SK-N-SH (cell line): ENCODE results near the gene CCL22.

Experiments used
- CHD2 ChIP-seq: fragments of 150-350 bp; IDR thresholded peaks from 2 replicates; pipeline ENCODE4 v1.6.1; 2018; ENCODE audit warnings: low read length; ENCODE audit not compliant: partially characterized antibody
- EP300 ChIP-seq, 2 experiments: IDR thresholded peaks; 2 replicates each; pipeline versions ENCODE4 v1.4.0 to v1.6.1; 2012; ENCODE audit warnings: borderline replicate concordance in 1 of 2, low read depth in 1 of 2, low read length in 1 of 2
- EZH2phosphoT487 ChIP-seq: fragments of 200-600 bp; sonication (generic); IDR thresholded peaks from 2 replicates; pipeline ENCODE4 v1.6.1; 2017; ENCODE audit warnings: low read depth, mixed run types, mild to moderate bottlenecking, antibody characterized with exemption, moderate library complexity, borderline replicate concordance
- FOXM1 ChIP-seq: IDR thresholded peaks from 2 replicates; pipeline ENCODE4 v1.4.0; 2012; ENCODE audit warnings: low read depth, mild to moderate bottlenecking
- GABPA ChIP-seq: IDR thresholded peaks from 2 replicates; pipeline ENCODE4 v1.4.0; 2012; ENCODE audit warnings: low read depth, mild to moderate bottlenecking
- JUND ChIP-seq: IDR thresholded peaks from 2 replicates; pipeline ENCODE4 v1.4.0; 2012
- POLR2AphosphoS5 ChIP-seq: IDR thresholded peaks from 2 replicates; pipeline ENCODE4 v1.6.1; 2012; ENCODE audit warnings: low read depth, low read length
- RAD21 ChIP-seq: IDR thresholded peaks from 2 replicates; pipeline ENCODE4 v1.6.1; 2012; ENCODE audit warnings: mild to moderate bottlenecking, low read length
- RFX5 ChIP-seq: IDR thresholded peaks from 2 replicates; pipeline ENCODE4 v1.6.1; 2012; ENCODE audit warnings: mild to moderate bottlenecking, improper control_type of control experiment, low read length
- RXRA ChIP-seq: IDR thresholded peaks from 2 replicates; pipeline ENCODE4 v1.4.0; 2012; ENCODE audit warnings: low read depth, mild to moderate bottlenecking, borderline replicate concordance
- TF ChIP-seq, protein P1 (sequence below): fragments of 200-600 bp; sonication (generic); IDR thresholded peaks from 2 replicates; pipeline ENCODE4 v1.6.1; 2017; ENCODE audit warnings: antibody characterized with exemption, mild to moderate bottlenecking, moderate library complexity
- TF ChIP-seq, protein P2 (sequence below): IDR thresholded peaks from 2 replicates; pipeline ENCODE4; 2012
- TF ChIP-seq, protein P3 (sequence below): IDR thresholded peaks from 2 replicates; pipeline ENCODE4 v1.4.0; 2012; ENCODE audit warnings: low read depth
- TF ChIP-seq, protein P4 (sequence below): IDR thresholded peaks from 2 replicates; pipeline ENCODE4 v1.6.1; 2012; ENCODE audit warnings: mild to moderate bottlenecking, low read depth, low read length, moderate library complexity

DNA sequence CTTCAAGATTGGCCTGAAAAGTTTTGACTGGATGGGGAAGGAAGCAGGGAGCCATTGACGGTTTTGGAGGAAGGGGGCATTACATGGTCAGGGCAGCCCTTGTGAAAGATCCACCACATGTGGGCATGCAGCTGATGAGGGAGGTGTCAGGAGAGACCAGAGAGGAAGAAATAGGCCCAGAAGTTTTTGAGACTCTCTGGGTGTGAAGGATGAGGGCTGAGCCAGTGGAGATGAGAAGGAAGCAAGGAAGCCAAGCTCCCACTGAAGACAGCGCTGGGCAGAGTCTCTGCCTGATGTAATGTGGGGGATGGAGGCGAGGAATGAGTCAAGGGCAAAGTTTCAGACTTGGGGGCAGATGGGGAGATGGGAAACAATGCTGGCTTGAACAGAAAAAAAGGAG, 46.5 kb downstream of the CCL22 start:
- no peak for TF ChIP-seq EP300 (IDR thresholded peaks at IDR 0.05; ENCODE audit: borderline replicate concordance in 1 of 2, low read depth in 1 of 2, low read length in 1 of 2)
- TF ChIP-seq, protein P1, sequence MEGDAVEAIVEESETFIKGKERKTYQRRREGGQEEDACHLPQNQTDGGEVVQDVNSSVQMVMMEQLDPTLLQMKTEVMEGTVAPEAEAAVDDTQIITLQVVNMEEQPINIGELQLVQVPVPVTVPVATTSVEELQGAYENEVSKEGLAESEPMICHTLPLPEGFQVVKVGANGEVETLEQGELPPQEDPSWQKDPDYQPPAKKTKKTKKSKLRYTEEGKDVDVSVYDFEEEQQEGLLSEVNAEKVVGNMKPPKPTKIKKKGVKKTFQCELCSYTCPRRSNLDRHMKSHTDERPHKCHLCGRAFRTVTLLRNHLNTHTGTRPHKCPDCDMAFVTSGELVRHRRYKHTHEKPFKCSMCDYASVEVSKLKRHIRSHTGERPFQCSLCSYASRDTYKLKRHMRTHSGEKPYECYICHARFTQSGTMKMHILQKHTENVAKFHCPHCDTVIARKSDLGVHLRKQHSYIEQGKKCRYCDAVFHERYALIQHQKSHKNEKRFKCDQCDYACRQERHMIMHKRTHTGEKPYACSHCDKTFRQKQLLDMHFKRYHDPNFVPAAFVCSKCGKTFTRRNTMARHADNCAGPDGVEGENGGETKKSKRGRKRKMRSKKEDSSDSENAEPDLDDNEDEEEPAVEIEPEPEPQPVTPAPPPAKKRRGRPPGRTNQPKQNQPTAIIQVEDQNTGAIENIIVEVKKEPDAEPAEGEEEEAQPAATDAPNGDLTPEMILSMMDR: no peak
- TF ChIP-seq, protein P2, sequence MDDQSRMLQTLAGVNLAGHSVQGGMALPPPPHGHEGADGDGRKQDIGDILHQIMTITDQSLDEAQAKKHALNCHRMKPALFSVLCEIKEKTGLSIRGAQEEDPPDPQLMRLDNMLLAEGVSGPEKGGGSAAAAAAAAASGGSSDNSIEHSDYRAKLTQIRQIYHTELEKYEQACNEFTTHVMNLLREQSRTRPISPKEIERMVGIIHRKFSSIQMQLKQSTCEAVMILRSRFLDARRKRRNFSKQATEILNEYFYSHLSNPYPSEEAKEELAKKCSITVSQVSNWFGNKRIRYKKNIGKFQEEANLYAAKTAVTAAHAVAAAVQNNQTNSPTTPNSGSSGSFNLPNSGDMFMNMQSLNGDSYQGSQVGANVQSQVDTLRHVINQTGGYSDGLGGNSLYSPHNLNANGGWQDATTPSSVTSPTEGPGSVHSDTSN: no peak
- TF ChIP-seq GABPA: no peak
- no peak for TF ChIP-seq FOXM1
- TF ChIP-seq, protein P3, sequence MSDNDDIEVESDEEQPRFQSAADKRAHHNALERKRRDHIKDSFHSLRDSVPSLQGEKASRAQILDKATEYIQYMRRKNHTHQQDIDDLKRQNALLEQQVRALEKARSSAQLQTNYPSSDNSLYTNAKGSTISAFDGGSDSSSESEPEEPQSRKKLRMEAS: no peak
- no peak for TF ChIP-seq RAD21
- TF ChIP-seq, protein P4, sequence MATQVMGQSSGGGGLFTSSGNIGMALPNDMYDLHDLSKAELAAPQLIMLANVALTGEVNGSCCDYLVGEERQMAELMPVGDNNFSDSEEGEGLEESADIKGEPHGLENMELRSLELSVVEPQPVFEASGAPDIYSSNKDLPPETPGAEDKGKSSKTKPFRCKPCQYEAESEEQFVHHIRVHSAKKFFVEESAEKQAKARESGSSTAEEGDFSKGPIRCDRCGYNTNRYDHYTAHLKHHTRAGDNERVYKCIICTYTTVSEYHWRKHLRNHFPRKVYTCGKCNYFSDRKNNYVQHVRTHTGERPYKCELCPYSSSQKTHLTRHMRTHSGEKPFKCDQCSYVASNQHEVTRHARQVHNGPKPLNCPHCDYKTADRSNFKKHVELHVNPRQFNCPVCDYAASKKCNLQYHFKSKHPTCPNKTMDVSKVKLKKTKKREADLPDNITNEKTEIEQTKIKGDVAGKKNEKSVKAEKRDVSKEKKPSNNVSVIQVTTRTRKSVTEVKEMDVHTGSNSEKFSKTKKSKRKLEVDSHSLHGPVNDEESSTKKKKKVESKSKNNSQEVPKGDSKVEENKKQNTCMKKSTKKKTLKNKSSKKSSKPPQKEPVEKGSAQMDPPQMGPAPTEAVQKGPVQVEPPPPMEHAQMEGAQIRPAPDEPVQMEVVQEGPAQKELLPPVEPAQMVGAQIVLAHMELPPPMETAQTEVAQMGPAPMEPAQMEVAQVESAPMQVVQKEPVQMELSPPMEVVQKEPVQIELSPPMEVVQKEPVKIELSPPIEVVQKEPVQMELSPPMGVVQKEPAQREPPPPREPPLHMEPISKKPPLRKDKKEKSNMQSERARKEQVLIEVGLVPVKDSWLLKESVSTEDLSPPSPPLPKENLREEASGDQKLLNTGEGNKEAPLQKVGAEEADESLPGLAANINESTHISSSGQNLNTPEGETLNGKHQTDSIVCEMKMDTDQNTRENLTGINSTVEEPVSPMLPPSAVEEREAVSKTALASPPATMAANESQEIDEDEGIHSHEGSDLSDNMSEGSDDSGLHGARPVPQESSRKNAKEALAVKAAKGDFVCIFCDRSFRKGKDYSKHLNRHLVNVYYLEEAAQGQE: no peak
- no peak for TF ChIP-seq JUND
- TF ChIP-seq POLR2AphosphoS5: no peak
- TF ChIP-seq CHD2: no peak
- no peak for TF ChIP-seq RFX5
- no peak for TF ChIP-seq RXRA
- no peak for TF ChIP-seq EZH2phosphoT487
